H1 (cell line): ENCODE measurements around the gene NDUFA5. TPM values are rescaled to one million over a fixed set of nuclear protein-coding genes. Genes with fewer than 3 reads are reported as not detected.

Experiments
- CBX5 ChIP-seq: fragments of 300-800, 300-1000 bp; sonication (generic); IDR thresholded peaks from 2 replicates; pipeline ENCODE4 v1.7.1; 2016; ENCODE audit warnings: antibody characterized with exemption, low read length, low read depth
- GTF2F1 ChIP-seq: IDR thresholded peaks from 2 replicates; pipeline ENCODE4 v1.6.1; 2012; ENCODE audit warnings: low read depth, low read length, improper control_type of control experiment, borderline replicate concordance
- KDM1A ChIP-seq: fragments of 200-600, 300-600 bp; sonication (generic); IDR thresholded peaks from 2 replicates; pipeline ENCODE4 v1.7.1; 2016; ENCODE audit warnings: mild to moderate bottlenecking, low read length, borderline replicate concordance
- TEAD4 ChIP-seq: IDR thresholded peaks from 2 replicates; pipeline ENCODE4 v1.6.1; 2012; ENCODE audit warnings: low read depth, low read length, inconsistent platforms, mixed read lengths
- polyA plus RNA-seq, 7 experiments: library from polyadenylated mRNA; depleted of rRNA in 3 of 7; stranded (reverse) in 5 of 7; unstranded in 2 of 7; fragments of >200 nt in 5 of 7; fragments of 200-250 nt in 2 of 7; gene quantifications; 1 replicate in 5 of 7; 2 replicates in 1 of 7; 4 replicates in 1 of 7; pipeline versions ENCODE4 v1.2.1 to v1.2.3, GENCODE V29; 2011 to 2013; ENCODE audit warnings: missing spikeins in 2 of 7, mixed read lengths in 2 of 7
- total RNA-seq: library from RNA; stranded (reverse); fragmentation: NEBNext Ultra II Directional; extraction: Animal tissue kit (Norgen Biotek cat#: 25700); gene quantifications from 2 replicates; pipeline ENCODE4 v1.2.1, GENCODE V29; 2021
- TF ChIP-seq, protein P1 (sequence below): IDR thresholded peaks from 2 replicates; pipeline ENCODE4 v1.6.1; 2012; ENCODE audit warnings: low read length, inconsistent platforms

Gene NDUFA5
- total and polyA plus RNA-seq, 2 of the 8 experiments (the other 6 are each of a cell fraction or from before 2014, with no cell fraction given) = 7.6 to 76.3 TPM

DNA sequence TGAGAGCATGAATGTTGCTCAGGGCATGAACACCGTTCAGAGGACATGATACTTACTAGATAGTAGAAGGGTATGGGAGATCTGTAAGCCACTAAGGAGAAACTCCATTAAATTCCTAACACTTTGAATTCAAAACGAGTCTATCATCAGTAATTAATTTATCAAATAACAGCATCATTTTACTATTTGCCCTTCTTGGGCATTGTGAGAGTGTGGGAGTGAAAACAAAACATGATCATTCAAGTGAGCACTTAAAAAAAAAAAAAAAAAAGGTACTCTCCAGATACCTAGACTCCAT lies 23.5 kb upstream of the NDUFA5 start (continued):
- TF ChIP-seq, protein P1, sequence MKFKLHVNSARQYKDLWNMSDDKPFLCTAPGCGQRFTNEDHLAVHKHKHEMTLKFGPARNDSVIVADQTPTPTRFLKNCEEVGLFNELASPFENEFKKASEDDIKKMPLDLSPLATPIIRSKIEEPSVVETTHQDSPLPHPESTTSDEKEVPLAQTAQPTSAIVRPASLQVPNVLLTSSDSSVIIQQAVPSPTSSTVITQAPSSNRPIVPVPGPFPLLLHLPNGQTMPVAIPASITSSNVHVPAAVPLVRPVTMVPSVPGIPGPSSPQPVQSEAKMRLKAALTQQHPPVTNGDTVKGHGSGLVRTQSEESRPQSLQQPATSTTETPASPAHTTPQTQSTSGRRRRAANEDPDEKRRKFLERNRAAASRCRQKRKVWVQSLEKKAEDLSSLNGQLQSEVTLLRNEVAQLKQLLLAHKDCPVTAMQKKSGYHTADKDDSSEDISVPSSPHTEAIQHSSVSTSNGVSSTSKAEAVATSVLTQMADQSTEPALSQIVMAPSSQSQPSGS = no peak
- no peak for TF ChIP-seq GTF2F1
- no peak for TF ChIP-seq CBX5
- no peak for TF ChIP-seq TEAD4
- TF ChIP-seq KDM1A = no peak
